ENCODE data around the gene BANF2. TPM values are rescaled to one million over a fixed set of nuclear protein-coding genes. Genes with fewer than 3 reads are reported as not detected.

Gene BANF2
- total and polyA plus RNA-seq, 2 of the 8 experiments (the other 6 are each of a cell fraction or from before 2014, with no cell fraction given) = not detected

- Histone ChIP-seq H2BK12ac (ENCODE audit: low read depth, low read length) (no peak overlapping the region), H3K23ac (ENCODE audit: insufficient read length) (no peak overlapping the region), H2AFZ (ENCODE audit: low read length) (no peak overlapping the region), H2BK15ac (ENCODE audit: low read length) (no peak overlapping the region), H3K27me3 (replicated peaks in 1 of 4; ENCODE audit: control insufficient read depth in 3 of 4, extremely low read depth in 1 of 4, insufficient read depth in 3 of 4, low read length in 3 of 4) (no peaks in the 10 kb centered on the region), H3K4me2 (ENCODE audit: insufficient read depth in 1 of 2, low read depth in 2 of 2, low read length in 2 of 2) (no peak overlapping the region), H3K9ac (replicated peaks in 1 of 4; ENCODE audit: extremely low read depth in 1 of 4, low read depth in 3 of 4, low read length in 3 of 4) (no peak overlapping the region), H4K91ac (replicated peaks; ENCODE audit: insufficient read length, low read length) (no peak overlapping the region), H3K79me1 (ENCODE audit: low read depth, low read length) (no peaks in the 10 kb centered on the region), H3K79me2 (ENCODE audit: control insufficient read depth in 1 of 2, insufficient read depth in 2 of 2, low read length in 2 of 2) (no peaks in the 10 kb centered on the region), H3K18ac (ENCODE audit: extremely low read depth, low read length) (no peak overlapping the region), H3K14ac (ENCODE audit: insufficient read length) (no peak overlapping the region), H3K56ac (replicated peaks; ENCODE audit: insufficient read length, low read depth, low read length) (no peak overlapping the region), H4K20me1 (replicated peaks in 1 of 2; ENCODE audit: control insufficient read depth in 1 of 2, insufficient read depth in 2 of 2, low read length in 2 of 2) (no peaks in the 10 kb centered on the region), H2BK20ac (ENCODE audit: low read length) (no peak overlapping the region), H2AK5ac (ENCODE audit: low read depth, low read length) (no peak overlapping the region), H2BK120ac (replicated peaks; ENCODE audit: low read depth, low read length) (no peak overlapping the region), H3K9me3 (ENCODE audit: insufficient read depth in 2 of 2, low read depth in 1 of 2, low read length in 1 of 2) (peaks cover 5 to 11% of the 10 kb centered on the region in 2 experiments; a peak in 2 of 4 replicates), H3K27ac (ENCODE audit: low read depth, low read length) (no peak overlapping the region), H3K4me3 (ENCODE audit: extremely low read depth in 1 of 4, insufficient read depth in 2 of 4, low read depth in 3 of 4, low read length in 4 of 4) (no peak overlapping the region), H3K4ac (replicated peaks; ENCODE audit: insufficient read length, low read depth, low read length) (no peak overlapping the region), H3K23me2 (ENCODE audit: low read depth, low read length) (no peaks in the 10 kb centered on the region), H4K5ac (ENCODE audit: insufficient read length, low read depth, low read length) (no peak overlapping the region), H3K36me3 (ENCODE audit: control insufficient read depth in 2 of 4, insufficient read depth in 4 of 4, low read length in 3 of 4) (no peaks in the 10 kb centered on the region), H2BK5ac (ENCODE audit: low read depth, low read length) (no peak overlapping the region), H3K4me1 (replicated peaks in 1 of 4; ENCODE audit: control insufficient read depth in 3 of 4, insufficient read depth in 4 of 4, low read length in 3 of 4) (peaks cover 0 to 1% (median 0%) of the 10 kb centered on the region in 4 experiments; a peak in 2 of 7 replicates), H4K8ac (ENCODE audit: extremely low read depth, insufficient read depth, low read length) (no peak overlapping the region)
- ChIA-PET POLR2A (ENCODE audit: partially characterized antibody) (interaction anchor here (1.6 kb wide), 1 partner anchor 10 kb away, joined by 3 read pairs; no protein-coding TSS in a partner anchor), CTCF (ENCODE audit: partially characterized antibody) (interaction anchor here (0.7 to 1.4 kb wide), 2 partner anchors 27 to 94 kb away, joined by 3 read pairs; no protein-coding TSS in a partner anchor)
- FAIRE-seq (no peak), DNase-seq (ENCODE audit: low read depth in 1 of 2, low spot score in 2 of 2) (no peak)
- TF ChIP-seq ASH2L (IDR thresholded peaks at IDR 0.05; ENCODE audit: low read length) (no peak), SIRT6 (IDR thresholded peaks at IDR 0.05; ENCODE audit: low read length) (no peak), MAFK (IDR thresholded peaks at IDR 0.05; ENCODE audit: low read depth, low read length) (no peak), SRF (IDR thresholded peaks at IDR 0.05; ENCODE audit: low read depth, low read length) (no peak), SUZ12 (IDR thresholded peaks at IDR 0.05; ENCODE audit: low read length) (no peak), CHD2 (IDR thresholded peaks at IDR 0.05; ENCODE audit: low read length) (no peak), KDM4A (IDR thresholded peaks at IDR 0.05; ENCODE audit: low read depth, low read length, severe bottlenecking) (no peak)
- WGBS, 2 experiments (ENCODE audit: extremely low coverage in 1 of 2, insufficient coverage in 1 of 2, insufficient read length in 1 of 2, insufficient replicate concordance in 2 of 2, low coverage in 1 of 2, low lambda C conversion rate in 2 of 2, missing lambda C conversion rate in 1 of 2) = 86% methylated on average over 2 of the region's 2 CpGs; no CpG with 5 or more reads in 1 of the 2 experiments
These were observed 76.8 kb downstream of the BANF2 start for GRCh38 chr20:17776551-17776950.
